ENCODE results near the gene KRTAP9-1.
"Not testable (repeated sequence)": the region's sequence is repeated elsewhere in the genome, so short reads cannot be mapped to it uniquely, and the experiment has no call there.

Gene KRTAP9-1

GRCh38 chr17:41189837-41190318, at the start of gene KRTAP9-1:
Gene KRTAP9-1, plus strand, starts transcription at chr17:41189887. Its CDS starts 0 bp downstream, at chr17:41189887.
- DNase-seq: not testable (repeated sequence)

GRCh38 chr17:41140360-41141131, 49.1 kb upstream of the KRTAP9-1 start, which contains the start of gene KRTAP4-6:
Gene KRTAP4-6, minus strand, starts transcription at chr17:41140544. Its CDS starts 57 bp downstream, at chr17:41140487.
- no peak for DNase-seq

- no peak for DNase-seq
Measured at GRCh38 chr17:41141361-41141760, 48.3 kb upstream of the KRTAP9-1 start.

- DNase-seq: no peak
Measured at GRCh38 chr17:41144846-41145245, 44.8 kb upstream of the KRTAP9-1 start.

GRCh38 chr17:41145261-41145660, 44.4 kb upstream of the KRTAP9-1 start:
- DNase-seq: no peak

- DNase-seq: no peak
Measured at GRCh38 chr17:41147531-41148204, 42.0 kb upstream of the KRTAP9-1 start.

- DNase-seq: not testable (repeated sequence)
Measured at GRCh38 chr17:41148971-41149651, 40.6 kb upstream of the KRTAP9-1 start.

- no peak for DNase-seq
Measured at GRCh38 chr17:41149652-41149985, 40.1 kb upstream of the KRTAP9-1 start, which contains the start of gene KRTAP4-5. Gene KRTAP4-5, minus strand, starts transcription at chr17:41149825. Its CDS starts 58 bp downstream, at chr17:41149767.

- no peak for DNase-seq
Measured at GRCh38 chr17:41150026-41150425, 39.7 kb upstream of the KRTAP9-1 start.

- no peak for DNase-seq
Measured at GRCh38 chr17:41151525-41151924, 38.2 kb upstream of the KRTAP9-1 start.

GRCh38 chr17:41153856-41154255, 35.8 kb upstream of the KRTAP9-1 start:
- no peak for DNase-seq

GRCh38 chr17:41160190-41160589, 29.5 kb upstream of the KRTAP9-1 start:
- DNase-seq: not testable (repeated sequence)

GRCh38 chr17:41160648-41161047, 29.0 kb upstream of the KRTAP9-1 start, which contains the start of gene KRTAP4-4:
Gene KRTAP4-4, minus strand, starts transcription at chr17:41160748. Its CDS starts 57 bp downstream, at chr17:41160691.
- no peak for DNase-seq

GRCh38 chr17:41163828-41164227, 25.9 kb upstream of the KRTAP9-1 start:
- no peak for DNase-seq

- no peak for DNase-seq
Measured at GRCh38 chr17:41167561-41167960, 22.1 kb upstream of the KRTAP9-1 start.

GRCh38 chr17:41168121-41168520, 21.6 kb upstream of the KRTAP9-1 start, which contains the start of gene KRTAP4-3:
Gene KRTAP4-3, minus strand, starts transcription at chr17:41168221. Its CDS starts 49 bp downstream, at chr17:41168172.
- no peak for DNase-seq

- DNase-seq: no peak
Measured at GRCh38 chr17:41171886-41172285, 17.8 kb upstream of the KRTAP9-1 start.

- DNase-seq: no peak
Measured at GRCh38 chr17:41176744-41177387, 12.8 kb upstream of the KRTAP9-1 start.

GRCh38 chr17:41177727-41178271, 11.9 kb upstream of the KRTAP9-1 start, which contains the start of gene KRTAP4-2:
Gene KRTAP4-2, minus strand, starts transcription at chr17:41178221. Its CDS starts 57 bp downstream, at chr17:41178164.
- no peak for DNase-seq

- no peak for DNase-seq
Measured at GRCh38 chr17:41178341-41178740, 11.3 kb upstream of the KRTAP9-1 start.

- no peak for DNase-seq
Measured at GRCh38 chr17:41178843-41179616, 10.7 kb upstream of the KRTAP9-1 start.

Data from NCI-H2081 (cell line).